SK-N-MC (cell line): ENCODE results near the gene KYNU.

Experiments
- EZH2 ChIP-seq: fragments of 200-600 bp; sonication (generic); IDR thresholded peaks from one replicate; pipeline ENCODE4 v1.6.1; 2017; ENCODE audit warnings: antibody characterized with exemption
- POLR2AphosphoS5 ChIP-seq: IDR thresholded peaks from 2 replicates; pipeline ENCODE4 v1.6.1; 2012; ENCODE audit warnings: mild to moderate bottlenecking, low read depth, low read length, borderline replicate concordance

- TF ChIP-seq POLR2AphosphoS5 (no peak), EZH2 (no peak)
Observed at GRCh38 chr2:143085125-143085784, 207.8 kb downstream of the KYNU start.
